Loucy (cell line): ENCODE measurements around the gene VPS8.

ENCODE experiments used
- H2AFZ ChIP-seq: fragments of 200-600 bp; sonication (generic); 2 replicates; pipeline ENCODE4 v1.6.0; 2016; ENCODE audit warnings: antibody characterized with exemption, mild to moderate bottlenecking, low read length, moderate library complexity
- H3F3A ChIP-seq: fragments of 200-600 bp; 2 replicates; pipeline ENCODE4 v1.6.0; 2016; ENCODE audit warnings: antibody characterized with exemption, low read depth, mild to moderate bottlenecking
- H3K27me3 ChIP-seq: fragments of 200-600 bp; sonication (generic); 2 replicates; pipeline ENCODE4 v1.6.1; 2014; ENCODE audit warnings: low read length, mild to moderate bottlenecking; ENCODE audit not compliant: insufficient read depth, poor library complexity, severe bottlenecking
- H3K36me3 ChIP-seq: fragments of 200-600 bp; sonication (generic); 2 replicates; pipeline ENCODE4 v1.6.1; 2016; ENCODE audit warnings: low read length; ENCODE audit not compliant: insufficient read depth
- H3K4me1 ChIP-seq: fragments of 200-600 bp; sonication (generic); 2 replicates; pipeline ENCODE4 v1.5.1; 2014; ENCODE audit warnings: low read length, mild to moderate bottlenecking; ENCODE audit not compliant: insufficient read depth, poor library complexity, severe bottlenecking
- H3K4me2 ChIP-seq: fragments of 200-600 bp; sonication (generic); 2 replicates; pipeline ENCODE4 v1.6.0; 2014; ENCODE audit warnings: antibody characterized with exemption, low read length, low read depth, mild to moderate bottlenecking; ENCODE audit not compliant: poor library complexity, severe bottlenecking
- H3K4me3 ChIP-seq: fragments of 200-600 bp; sonication (generic); 2 replicates; pipeline ENCODE4 v1.5.1; 2014; ENCODE audit warnings: low read length, mild to moderate bottlenecking, mixed read lengths; ENCODE audit not compliant: poor library complexity, severe bottlenecking
- H3K79me2 ChIP-seq: fragments of 200-600 bp; sonication (generic); 2 replicates; pipeline ENCODE4 v1.6.1; 2014; ENCODE audit warnings: low read length; ENCODE audit not compliant: insufficient read depth
- H3K9ac ChIP-seq: fragments of 200-600 bp; sonication (generic); 2 replicates; pipeline ENCODE4 v1.6.0; 2014; ENCODE audit warnings: mild to moderate bottlenecking, low read depth, low read length, moderate library complexity; ENCODE audit not compliant: poor library complexity, severe bottlenecking
- H3K9me2 ChIP-seq: fragments of 200-600 bp; sonication (generic); replicated peaks from 2 replicates; pipeline ENCODE4 v1.6.1; 2016; ENCODE audit warnings: low read depth, low read length, mixed read lengths
- H3K9me3 ChIP-seq: fragments of 200-600 bp; sonication (generic); 2 replicates; pipeline ENCODE4 v1.6.1; 2014; ENCODE audit warnings: mild to moderate bottlenecking, antibody characterized with exemption, low read length, low read depth; ENCODE audit not compliant: insufficient read depth
- H4K20me1 ChIP-seq: fragments of 200-600 bp; sonication (generic); 2 replicates; pipeline ENCODE4 v1.6.0; 2014; ENCODE audit warnings: antibody characterized with exemption, low read length, mild to moderate bottlenecking; ENCODE audit not compliant: insufficient read depth, poor library complexity, severe bottlenecking
- EZH2phosphoT487 ChIP-seq: fragments of 200-600 bp; IDR thresholded peaks from 2 replicates; pipeline ENCODE4 v1.6.1; 2018; ENCODE audit warnings: antibody characterized with exemption, mild to moderate bottlenecking, moderate library complexity, borderline replicate concordance
- TF ChIP-seq, protein P1 (sequence below): fragments of 200-600 bp; sonication (generic); conservative IDR thresholded peaks from 2 replicates; pipeline ENCODE4 v1.5.1; 2014; ENCODE audit warnings: mild to moderate bottlenecking, antibody characterized with exemption, low read length

Gene VPS8

DNA sequence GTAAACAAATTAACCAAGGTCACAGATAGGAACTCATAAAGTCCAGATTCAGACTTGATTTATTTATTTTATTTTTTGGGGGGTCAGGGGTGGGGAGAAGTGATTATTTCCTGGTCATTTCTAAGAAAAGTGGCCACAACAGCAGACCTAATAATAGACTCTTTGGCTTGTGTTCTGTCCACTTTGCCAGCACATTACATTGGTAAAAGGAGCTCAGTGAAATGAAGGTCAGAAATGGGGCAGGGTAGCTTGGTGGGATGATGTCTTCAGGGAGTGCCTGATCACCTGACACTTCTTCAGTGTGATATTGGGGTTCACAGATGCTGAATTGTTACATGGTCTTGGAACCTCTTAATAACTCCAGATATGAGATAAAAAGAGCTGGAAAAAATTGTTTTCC is 10.1 kb downstream of the VPS8 start:
- Histone ChIP-seq H3K79me2 (no peaks in the 10 kb centered on the region), H3F3A (no peaks in the 10 kb centered on the region), H3K9me2 (no peaks in the 10 kb centered on the region), H3K9me3 (no peaks in the 10 kb centered on the region), H3K27me3 (no peaks in the 10 kb centered on the region), H4K20me1 (no peaks in the 10 kb centered on the region), H3K4me1 (peaks cover 10% of the 10 kb centered on the region), H3K36me3 (no peaks in the 10 kb centered on the region), H3K4me2 (no peak overlapping the region), H3K9ac (no peak overlapping the region), H3K4me3 (no peak overlapping the region), H2AFZ (no peak overlapping the region)
- TF ChIP-seq, protein P1, sequence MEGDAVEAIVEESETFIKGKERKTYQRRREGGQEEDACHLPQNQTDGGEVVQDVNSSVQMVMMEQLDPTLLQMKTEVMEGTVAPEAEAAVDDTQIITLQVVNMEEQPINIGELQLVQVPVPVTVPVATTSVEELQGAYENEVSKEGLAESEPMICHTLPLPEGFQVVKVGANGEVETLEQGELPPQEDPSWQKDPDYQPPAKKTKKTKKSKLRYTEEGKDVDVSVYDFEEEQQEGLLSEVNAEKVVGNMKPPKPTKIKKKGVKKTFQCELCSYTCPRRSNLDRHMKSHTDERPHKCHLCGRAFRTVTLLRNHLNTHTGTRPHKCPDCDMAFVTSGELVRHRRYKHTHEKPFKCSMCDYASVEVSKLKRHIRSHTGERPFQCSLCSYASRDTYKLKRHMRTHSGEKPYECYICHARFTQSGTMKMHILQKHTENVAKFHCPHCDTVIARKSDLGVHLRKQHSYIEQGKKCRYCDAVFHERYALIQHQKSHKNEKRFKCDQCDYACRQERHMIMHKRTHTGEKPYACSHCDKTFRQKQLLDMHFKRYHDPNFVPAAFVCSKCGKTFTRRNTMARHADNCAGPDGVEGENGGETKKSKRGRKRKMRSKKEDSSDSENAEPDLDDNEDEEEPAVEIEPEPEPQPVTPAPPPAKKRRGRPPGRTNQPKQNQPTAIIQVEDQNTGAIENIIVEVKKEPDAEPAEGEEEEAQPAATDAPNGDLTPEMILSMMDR = no peak
- no peak for TF ChIP-seq EZH2phosphoT487

DNA sequence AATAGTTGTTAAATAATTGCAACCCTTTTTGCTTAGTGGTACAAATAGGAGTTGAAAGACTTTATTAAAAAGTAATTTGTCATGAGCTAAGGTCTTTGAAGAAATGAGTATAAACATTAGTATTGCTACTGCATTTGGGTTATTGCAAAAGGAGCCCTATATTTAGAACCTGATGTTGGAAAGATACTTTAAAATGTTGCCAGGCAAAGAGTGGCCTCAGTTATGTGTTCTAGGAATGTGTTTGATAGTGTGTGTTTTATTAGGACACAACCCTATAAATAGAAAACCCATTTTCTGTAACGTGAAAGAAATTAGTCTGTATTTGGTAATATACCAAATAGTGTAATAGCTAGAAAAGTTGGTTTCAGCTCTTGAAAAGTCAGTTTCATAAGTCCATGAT is 10.7 kb downstream of the VPS8 start:
- Histone ChIP-seq H3K4me2 (no peak overlapping the region), H3K9me3 (no peaks in the 10 kb centered on the region), H3K9ac (no peak overlapping the region), H3K27me3 (no peaks in the 10 kb centered on the region), H3K4me1 (peaks cover 5% of the 10 kb centered on the region), H3K36me3 (no peaks in the 10 kb centered on the region), H4K20me1 (no peaks in the 10 kb centered on the region), H3K9me2 (no peaks in the 10 kb centered on the region), H3K4me3 (no peak overlapping the region), H2AFZ (no peak overlapping the region), H3K79me2 (no peaks in the 10 kb centered on the region), H3F3A (no peaks in the 10 kb centered on the region)
- TF ChIP-seq, protein P1 = no peak
- no peak for TF ChIP-seq EZH2phosphoT487

DNA sequence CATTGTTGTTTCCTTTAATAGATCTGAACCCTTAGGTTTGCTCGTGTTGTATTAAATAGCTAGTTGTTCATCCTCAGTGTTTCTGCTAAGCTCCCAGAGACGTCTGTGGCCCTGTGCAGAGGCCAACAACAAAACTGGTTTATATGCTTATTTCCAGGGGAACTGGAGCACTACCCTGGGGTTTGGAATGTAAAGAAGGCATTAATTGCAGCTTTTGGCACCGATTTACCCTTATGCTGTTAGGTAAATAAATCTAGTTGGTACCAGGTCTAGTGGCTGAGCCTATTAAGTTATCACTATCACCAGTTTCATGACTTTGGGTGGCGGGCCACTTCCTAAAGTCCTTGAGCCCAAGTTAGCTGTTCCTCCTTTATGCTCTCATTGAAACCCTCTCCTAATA is 12.0 kb downstream of the VPS8 start:
- Histone ChIP-seq H3K36me3 (no peaks in the 10 kb centered on the region), H4K20me1 (no peaks in the 10 kb centered on the region), H3K27me3 (no peaks in the 10 kb centered on the region), H3K79me2 (no peaks in the 10 kb centered on the region), H3K9ac (no peak overlapping the region), H3K4me1 (no peaks in the 10 kb centered on the region), H3K4me2 (no peak overlapping the region), H3K4me3 (no peak overlapping the region), H2AFZ (no peak overlapping the region), H3F3A (no peaks in the 10 kb centered on the region), H3K9me3 (no peaks in the 10 kb centered on the region), H3K9me2 (no peaks in the 10 kb centered on the region)
- no peak for TF ChIP-seq EZH2phosphoT487
- TF ChIP-seq, protein P1 = no peak
